HepG2 (cell line): ENCODE results near the gene LGI4. TPM values are rescaled to one million over a fixed set of nuclear protein-coding genes. Genes with fewer than 3 reads are reported as not detected.

Source experiments
- GFI1 ChIP-seq: sonication (generic); formaldehyde crosslinking; IDR thresholded peaks from 2 replicates; pipeline ENCODE4 v1.5.0; 2020; ENCODE audit warnings: missing genetic modification reagents, mild to moderate bottlenecking, borderline replicate concordance
- KDM4B ChIP-seq: sonication (generic); formaldehyde crosslinking; IDR thresholded peaks from 2 replicates; pipeline ENCODE4 v1.4.0; 2020; ENCODE audit warnings: missing genetic modification reagents
- MEIS2 ChIP-seq: sonication (generic); formaldehyde crosslinking; IDR thresholded peaks from 2 replicates; pipeline ENCODE4 v1.9.0; 2021; ENCODE audit warnings: mild to moderate bottlenecking, missing genetic modification reagents
- MIXL1 ChIP-seq: IDR thresholded peaks from 2 replicates; pipeline ENCODE4 v1.6.1; 2016
- NFKB2 ChIP-seq: sonication (generic); formaldehyde crosslinking; IDR thresholded peaks from 2 replicates; pipeline ENCODE4 v1.4.0; 2020; ENCODE audit warnings: missing genetic modification reagents, borderline replicate concordance
- RARA ChIP-seq: IDR thresholded peaks from 2 replicates; pipeline ENCODE4 v1.6.1; 2016; ENCODE audit warnings: missing genetic modification reagents, missing compliant biosample characterization
- SMAD3 ChIP-seq: sonication (generic); formaldehyde crosslinking; IDR thresholded peaks from 2 replicates; pipeline ENCODE4 v1.4.0; 2020; ENCODE audit warnings: missing genetic modification reagents
- SMAD9 ChIP-seq: sonication (generic); formaldehyde crosslinking; IDR thresholded peaks from 2 replicates; pipeline ENCODE4 v1.5.1; 2020; ENCODE audit warnings: mild to moderate bottlenecking, missing genetic modification reagents
- SRF ChIP-seq: IDR thresholded peaks from 2 replicates; pipeline ENCODE4 v1.6.1; 2011; ENCODE audit warnings: mild to moderate bottlenecking, low read depth, low read length, moderate library complexity
- SRSF9 ChIP-seq: fragments of 200-400 bp; formaldehyde crosslinking; IDR thresholded peaks from 2 replicates; pipeline ENCODE4 v1.6.1; 2018; ENCODE audit warnings: borderline replicate concordance, mild to moderate bottlenecking, low read depth, low read length; ENCODE audit not compliant: insufficient read depth, poor library complexity, severe bottlenecking
- XBP1 ChIP-seq: sonication (generic); formaldehyde crosslinking; IDR thresholded peaks from 2 replicates; pipeline ENCODE4 v1.5.0; 2020; ENCODE audit warnings: missing genetic modification reagents
- ZFY ChIP-seq: sonication (generic); formaldehyde crosslinking; IDR thresholded peaks from 2 replicates; pipeline ENCODE4 v1.4.0; 2020; ENCODE audit warnings: missing genetic modification reagents
- ZNF10 ChIP-seq: sonication (generic); formaldehyde crosslinking; IDR thresholded peaks from 2 replicates; pipeline ENCODE4 v1.4.0; 2020; ENCODE audit warnings: mild to moderate bottlenecking, low read depth, missing genetic modification reagents, borderline replicate concordance
- ZNF234 ChIP-seq: sonication (generic); formaldehyde crosslinking; conservative IDR thresholded peaks from 2 replicates; pipeline ENCODE4 v1.5.1; 2020; ENCODE audit warnings: mild to moderate bottlenecking, missing genetic modification reagents
- ZNF550 ChIP-seq: sonication (generic); formaldehyde crosslinking; IDR thresholded peaks from 2 replicates; pipeline ENCODE4 v1.4.0; 2020; ENCODE audit warnings: mild to moderate bottlenecking, missing genetic modification reagents, borderline replicate concordance
- ZNF552 ChIP-seq: sonication (generic); formaldehyde crosslinking; IDR thresholded peaks from 2 replicates; pipeline ENCODE4 v1.9.0; 2022; ENCODE audit warnings: missing genetic modification reagents, mild to moderate bottlenecking, borderline replicate concordance
- ZNF883 ChIP-seq: sonication (generic); formaldehyde crosslinking; IDR thresholded peaks from 2 replicates; pipeline ENCODE4 v1.5.1; 2020; ENCODE audit warnings: mild to moderate bottlenecking, missing genetic modification reagents; ENCODE audit errors: not compliant biosample characterization
- polyA plus RNA-seq, 8 experiments: library from polyadenylated mRNA; depleted of rRNA in 3 of 8; stranded (reverse) in 7 of 8; unstranded in 1 of 8; fragments of >200 nt; fragmentation: Illumina TruSeq in 4 of 8; extraction: Trizol in 4 of 8; gene quantifications; 2 replicates each; pipeline versions ENCODE4 v1.2.1 to v1.2.3, GENCODE V29; 2011 to 2016; ENCODE audit warnings: low read depth in 4 of 8, missing spikeins in 1 of 8, mixed read lengths in 1 of 8; ENCODE audit not compliant: insufficient read depth in 1 of 8
- total RNA-seq, 5 experiments: library from RNA; depleted of rRNA; stranded (reverse); fragments of >200 nt; fragmentation: Illumina TruSeq; extraction: Trizol; gene quantifications; 2 replicates each; pipeline ENCODE4 v1.2.3, GENCODE V29; 2016; ENCODE audit warnings: low read depth in 1 of 5
- TF ChIP-seq, protein P1 (sequence below): sonication (generic); formaldehyde crosslinking; IDR thresholded peaks from 2 replicates; pipeline ENCODE4 v1.4.0; 2020; ENCODE audit warnings: missing genetic modification reagents, borderline replicate concordance
- TF ChIP-seq, protein P2 (sequence below): sonication (generic); formaldehyde crosslinking; IDR thresholded peaks from 2 replicates; pipeline ENCODE4 v1.4.0; 2020; ENCODE audit warnings: missing genetic modification reagents
- TF ChIP-seq, protein P3 (sequence below): sonication (generic); formaldehyde crosslinking; IDR thresholded peaks from 2 replicates; pipeline ENCODE4 v1.5.0; 2020; ENCODE audit warnings: mild to moderate bottlenecking, missing genetic modification reagents, borderline replicate concordance
- TF ChIP-seq, protein P4 (sequence below): sonication (generic); formaldehyde crosslinking; conservative IDR thresholded peaks from 2 replicates; pipeline ENCODE4 v1.8.1; 2023; ENCODE audit warnings: missing genetic modification reagents

The LGI4 gene
- total and polyA plus RNA-seq, 2 of the 13 experiments (the other 11 are each of a cell fraction or from before 2014, with no cell fraction given): 2.8 TPM; not detected in 1

DNA sequence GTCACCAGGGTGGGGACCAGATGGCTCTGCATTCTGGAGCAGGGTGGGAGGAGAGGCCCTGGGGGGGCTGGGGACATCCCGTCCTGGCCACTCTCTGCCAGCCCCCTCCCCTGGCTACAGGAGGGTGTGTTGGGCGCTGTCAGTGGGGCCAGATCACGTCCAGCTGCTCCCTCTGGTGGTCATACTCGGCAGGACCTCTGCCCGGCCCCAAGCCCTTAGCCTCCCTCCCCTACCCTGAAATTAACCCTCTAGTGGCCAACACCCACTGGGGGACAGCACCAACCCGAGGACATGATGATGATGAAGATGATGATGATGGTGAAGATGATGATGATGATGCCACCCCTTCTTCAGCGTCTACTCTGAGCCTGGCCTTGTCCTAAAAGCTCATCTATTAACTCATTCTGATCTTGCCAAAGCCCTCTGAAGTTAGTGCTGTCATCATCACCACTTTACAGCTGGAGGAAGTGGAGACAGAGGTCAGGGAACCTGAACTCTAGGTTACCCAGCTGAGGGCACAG is 590 bp upstream of the LGI4 start (continued):
- TF ChIP-seq ZFY (CRISPR knock-in tag): no peak
- TF ChIP-seq, protein P1, sequence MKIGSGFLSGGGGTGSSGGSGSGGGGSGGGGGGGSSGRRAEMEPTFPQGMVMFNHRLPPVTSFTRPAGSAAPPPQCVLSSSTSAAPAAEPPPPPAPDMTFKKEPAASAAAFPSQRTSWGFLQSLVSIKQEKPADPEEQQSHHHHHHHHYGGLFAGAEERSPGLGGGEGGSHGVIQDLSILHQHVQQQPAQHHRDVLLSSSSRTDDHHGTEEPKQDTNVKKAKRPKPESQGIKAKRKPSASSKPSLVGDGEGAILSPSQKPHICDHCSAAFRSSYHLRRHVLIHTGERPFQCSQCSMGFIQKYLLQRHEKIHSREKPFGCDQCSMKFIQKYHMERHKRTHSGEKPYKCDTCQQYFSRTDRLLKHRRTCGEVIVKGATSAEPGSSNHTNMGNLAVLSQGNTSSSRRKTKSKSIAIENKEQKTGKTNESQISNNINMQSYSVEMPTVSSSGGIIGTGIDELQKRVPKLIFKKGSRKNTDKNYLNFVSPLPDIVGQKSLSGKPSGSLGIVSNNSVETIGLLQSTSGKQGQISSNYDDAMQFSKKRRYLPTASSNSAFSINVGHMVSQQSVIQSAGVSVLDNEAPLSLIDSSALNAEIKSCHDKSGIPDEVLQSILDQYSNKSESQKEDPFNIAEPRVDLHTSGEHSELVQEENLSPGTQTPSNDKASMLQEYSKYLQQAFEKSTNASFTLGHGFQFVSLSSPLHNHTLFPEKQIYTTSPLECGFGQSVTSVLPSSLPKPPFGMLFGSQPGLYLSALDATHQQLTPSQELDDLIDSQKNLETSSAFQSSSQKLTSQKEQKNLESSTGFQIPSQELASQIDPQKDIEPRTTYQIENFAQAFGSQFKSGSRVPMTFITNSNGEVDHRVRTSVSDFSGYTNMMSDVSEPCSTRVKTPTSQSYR: 0 out of 2 replicates have a peak, but pooled peaks have one; percentile 10
- no peak for TF ChIP-seq SRF
- no peak for TF ChIP-seq NFKB2 (CRISPR knock-in tag)
- TF ChIP-seq XBP1 (CRISPR knock-in tag): no peak
- TF ChIP-seq MEIS2 (CRISPR knock-in tag): no peak
- TF ChIP-seq KDM4B (CRISPR knock-in tag): peak; percentile 69; the same call in 1 of the 2 replicates
- TF ChIP-seq ZNF234: no peak
- TF ChIP-seq SMAD3 (CRISPR knock-in tag): no peak
- no peak for TF ChIP-seq SRSF9
- TF ChIP-seq, protein P2, sequence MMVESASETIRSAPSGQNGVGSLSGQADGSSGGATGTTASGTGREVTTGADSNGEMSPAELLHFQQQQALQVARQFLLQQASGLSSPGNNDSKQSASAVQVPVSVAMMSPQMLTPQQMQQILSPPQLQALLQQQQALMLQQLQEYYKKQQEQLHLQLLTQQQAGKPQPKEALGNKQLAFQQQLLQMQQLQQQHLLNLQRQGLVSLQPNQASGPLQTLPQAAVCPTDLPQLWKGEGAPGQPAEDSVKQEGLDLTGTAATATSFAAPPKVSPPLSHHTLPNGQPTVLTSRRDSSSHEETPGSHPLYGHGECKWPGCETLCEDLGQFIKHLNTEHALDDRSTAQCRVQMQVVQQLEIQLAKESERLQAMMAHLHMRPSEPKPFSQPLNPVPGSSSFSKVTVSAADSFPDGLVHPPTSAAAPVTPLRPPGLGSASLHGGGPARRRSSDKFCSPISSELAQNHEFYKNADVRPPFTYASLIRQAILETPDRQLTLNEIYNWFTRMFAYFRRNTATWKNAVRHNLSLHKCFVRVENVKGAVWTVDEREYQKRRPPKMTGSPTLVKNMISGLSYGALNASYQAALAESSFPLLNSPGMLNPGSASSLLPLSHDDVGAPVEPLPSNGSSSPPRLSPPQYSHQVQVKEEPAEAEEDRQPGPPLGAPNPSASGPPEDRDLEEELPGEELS (CRISPR knock-in tag): peak; percentile 60
- TF ChIP-seq GFI1 (CRISPR knock-in tag): no peak; the same call in 1 of the 2 replicates
- peak; percentile 60; the same call in 1 of the 2 replicates for TF ChIP-seq MIXL1 (CRISPR knock-in tag)
- TF ChIP-seq ZNF550: no peak
- peak; percentile 41 for TF ChIP-seq ZNF883
- no peak for TF ChIP-seq SMAD9 (CRISPR knock-in tag)
- no peak for TF ChIP-seq ZNF552
- TF ChIP-seq, protein P3, sequence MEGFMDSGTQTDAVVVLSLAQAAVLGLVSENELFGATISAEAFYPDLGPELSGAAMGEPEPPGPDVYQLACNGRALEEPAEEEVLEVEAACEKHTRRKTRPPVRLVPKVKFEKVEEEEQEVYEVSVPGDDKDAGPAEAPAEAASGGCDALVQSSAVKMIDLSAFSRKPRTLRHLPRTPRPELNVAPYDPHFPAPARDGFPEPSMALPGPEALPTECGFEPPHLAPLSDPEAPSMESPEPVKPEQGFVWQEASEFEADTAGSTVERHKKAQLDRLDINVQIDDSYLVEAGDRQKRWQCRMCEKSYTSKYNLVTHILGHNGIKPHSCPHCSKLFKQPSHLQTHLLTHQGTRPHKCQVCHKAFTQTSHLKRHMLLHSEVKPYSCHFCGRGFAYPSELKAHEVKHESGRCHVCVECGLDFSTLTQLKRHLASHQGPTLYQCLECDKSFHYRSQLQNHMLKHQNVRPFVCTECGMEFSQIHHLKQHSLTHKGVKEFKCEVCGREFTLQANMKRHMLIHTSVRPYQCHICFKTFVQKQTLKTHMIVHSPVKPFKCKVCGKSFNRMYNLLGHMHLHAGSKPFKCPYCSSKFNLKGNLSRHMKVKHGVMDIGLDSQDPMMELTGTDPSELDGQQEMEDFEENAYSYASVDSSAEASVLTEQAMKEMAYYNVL (CRISPR knock-in tag): no peak
- TF ChIP-seq RARA (CRISPR knock-in tag): peak; percentile 75
- TF ChIP-seq, protein P4, sequence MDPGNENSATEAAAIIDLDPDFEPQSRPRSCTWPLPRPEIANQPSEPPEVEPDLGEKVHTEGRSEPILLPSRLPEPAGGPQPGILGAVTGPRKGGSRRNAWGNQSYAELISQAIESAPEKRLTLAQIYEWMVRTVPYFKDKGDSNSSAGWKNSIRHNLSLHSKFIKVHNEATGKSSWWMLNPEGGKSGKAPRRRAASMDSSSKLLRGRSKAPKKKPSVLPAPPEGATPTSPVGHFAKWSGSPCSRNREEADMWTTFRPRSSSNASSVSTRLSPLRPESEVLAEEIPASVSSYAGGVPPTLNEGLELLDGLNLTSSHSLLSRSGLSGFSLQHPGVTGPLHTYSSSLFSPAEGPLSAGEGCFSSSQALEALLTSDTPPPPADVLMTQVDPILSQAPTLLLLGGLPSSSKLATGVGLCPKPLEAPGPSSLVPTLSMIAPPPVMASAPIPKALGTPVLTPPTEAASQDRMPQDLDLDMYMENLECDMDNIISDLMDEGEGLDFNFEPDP (CRISPR knock-in tag): no peak
- no peak for TF ChIP-seq ZNF10 (CRISPR knock-in tag)
